Mesenchymal stem cell (in vitro differentiated cells and primary cell): ENCODE results near the gene TMED9.

Experiments
- DNase-seq: peaks from one replicate; pipeline ENCODE4 v3.0.0-alpha.2; 2013
- H2AFZ ChIP-seq: one replicate; pipeline ENCODE4 v1.6.1; 2013; ENCODE audit warnings: low read depth, mild to moderate bottlenecking, control low read depth, inconsistent platforms, low read length, moderate library complexity
- H2AK5ac ChIP-seq: 2 replicates; pipeline ENCODE4 v1.6.1; 2013; ENCODE audit warnings: low read length, moderate library complexity, mild to moderate bottlenecking, inconsistent platforms; ENCODE audit not compliant: severe bottlenecking
- H2BK120ac ChIP-seq: one replicate; pipeline ENCODE4 v1.6.1; 2013; ENCODE audit warnings: low read depth, mild to moderate bottlenecking, inconsistent platforms, low read length, moderate library complexity
- H2BK12ac ChIP-seq, 2 experiments: one replicate each; pipeline ENCODE4 v1.6.1; 2013; ENCODE audit warnings: inconsistent platforms in 2 of 2, low read length in 2 of 2, mild to moderate bottlenecking in 2 of 2, moderate library complexity in 2 of 2, control low read depth in 1 of 2
- H2BK15ac ChIP-seq: one replicate; pipeline ENCODE4 v1.6.1; 2013; ENCODE audit warnings: mild to moderate bottlenecking, low read depth, inconsistent platforms; ENCODE audit not compliant: poor library complexity, severe bottlenecking
- H2BK5ac ChIP-seq: 2 replicates; pipeline ENCODE4 v1.6.1; 2013; ENCODE audit warnings: low read depth, mild to moderate bottlenecking, low read length, control low read depth, inconsistent platforms; ENCODE audit not compliant: poor library complexity, severe bottlenecking
- H3K14ac ChIP-seq, 2 experiments: one replicate each; pipeline ENCODE4 v1.6.1; 2013; ENCODE audit warnings: inconsistent platforms in 2 of 2, low read length in 2 of 2, control low read depth in 1 of 2, mild to moderate bottlenecking in 1 of 2, moderate library complexity in 1 of 2
- H3K18ac ChIP-seq, 2 experiments: one replicate each; pipeline ENCODE4 v1.6.1; 2013; ENCODE audit warnings: inconsistent platforms in 2 of 2, low read length in 2 of 2, control low read depth in 1 of 2, low read depth in 1 of 2, mild to moderate bottlenecking in 1 of 2
- H3K23ac ChIP-seq, 2 experiments: one replicate each; pipeline ENCODE4 v1.6.1; 2013; ENCODE audit warnings: inconsistent platforms in 2 of 2, low read length in 2 of 2, mild to moderate bottlenecking in 2 of 2, moderate library complexity in 2 of 2, control low read depth in 1 of 2
- H3K27ac ChIP-seq: 2 replicates; pipeline ENCODE4 v1.5.1; 2013; ENCODE audit warnings: mild to moderate bottlenecking, moderate library complexity, low read length, control low read depth, inconsistent platforms; ENCODE audit not compliant: poor library complexity, severe bottlenecking
- H3K27me3 ChIP-seq, 2 experiments: 2 replicates each; pipeline versions ENCODE4 v1.6.1 to v1.7.0; 2013; ENCODE audit warnings: low read length in 2 of 2, mild to moderate bottlenecking in 2 of 2, moderate library complexity in 2 of 2, control low read depth in 1 of 2, inconsistent platforms in 1 of 2; ENCODE audit not compliant: control insufficient read depth in 1 of 2, insufficient read depth in 1 of 2
- H3K36me3 ChIP-seq, 2 experiments: 2 replicates each; pipeline versions ENCODE4 v1.6.1 to v1.7.0; 2013; ENCODE audit warnings: low read length in 2 of 2, control low read depth in 1 of 2, inconsistent platforms in 1 of 2, low read depth in 1 of 2, mild to moderate bottlenecking in 1 of 2; ENCODE audit not compliant: insufficient read depth in 2 of 2, control insufficient read depth in 1 of 2
- H3K4ac ChIP-seq, 2 experiments: one replicate each; pipeline ENCODE4 v1.6.1; 2013; ENCODE audit warnings: inconsistent platforms in 2 of 2, low read length in 2 of 2, mild to moderate bottlenecking in 2 of 2, moderate library complexity in 2 of 2, control low read depth in 1 of 2, low read depth in 1 of 2
- H3K4me1 ChIP-seq: 2 replicates; pipeline ENCODE4 v1.6.1; 2013; ENCODE audit warnings: low read depth, low read length, control low read depth; ENCODE audit not compliant: control insufficient read depth, insufficient read depth
- H3K4me2 ChIP-seq: 2 replicates; pipeline ENCODE4 v1.6.1; 2013; ENCODE audit warnings: low read length, mild to moderate bottlenecking, inconsistent platforms; ENCODE audit not compliant: poor library complexity, severe bottlenecking
- H3K4me3 ChIP-seq, 2 experiments: 2 replicates each; pipeline versions ENCODE4 v1.5.1 to v1.7.0; 2013; ENCODE audit warnings: low read length in 2 of 2, mild to moderate bottlenecking in 2 of 2, control low read depth in 1 of 2, low read depth in 1 of 2; ENCODE audit not compliant: insufficient read depth in 1 of 2
- H3K79me1 ChIP-seq: replicated peaks from 2 replicates; pipeline ENCODE4 v1.6.1; 2013; ENCODE audit warnings: mild to moderate bottlenecking, control low read depth, low read length, inconsistent platforms; ENCODE audit not compliant: poor library complexity, severe bottlenecking
- H3K9ac ChIP-seq: 2 replicates; pipeline ENCODE4 v1.7.0; 2013; ENCODE audit warnings: mild to moderate bottlenecking, low read length, moderate library complexity
- H3K9me3 ChIP-seq: 2 replicates; pipeline ENCODE4 v1.7.0; 2013; ENCODE audit warnings: mild to moderate bottlenecking, low read length; ENCODE audit not compliant: control insufficient read depth
- H4K8ac ChIP-seq: one replicate; pipeline ENCODE4 v1.6.1; 2013; ENCODE audit warnings: inconsistent platforms, mild to moderate bottlenecking, low read length, moderate library complexity
- H4K91ac ChIP-seq: one replicate; pipeline ENCODE4 v1.6.1; 2013; ENCODE audit warnings: mild to moderate bottlenecking, low read length, inconsistent platforms
- WGBS: methylation state at CpG from one replicate; pipeline ENCODE4 v1.1.7; 2013; ENCODE audit warnings: mixed read lengths; 5-methylcytosine and 5-hydroxymethylcytosine counted together

The TMED9 gene

DNA sequence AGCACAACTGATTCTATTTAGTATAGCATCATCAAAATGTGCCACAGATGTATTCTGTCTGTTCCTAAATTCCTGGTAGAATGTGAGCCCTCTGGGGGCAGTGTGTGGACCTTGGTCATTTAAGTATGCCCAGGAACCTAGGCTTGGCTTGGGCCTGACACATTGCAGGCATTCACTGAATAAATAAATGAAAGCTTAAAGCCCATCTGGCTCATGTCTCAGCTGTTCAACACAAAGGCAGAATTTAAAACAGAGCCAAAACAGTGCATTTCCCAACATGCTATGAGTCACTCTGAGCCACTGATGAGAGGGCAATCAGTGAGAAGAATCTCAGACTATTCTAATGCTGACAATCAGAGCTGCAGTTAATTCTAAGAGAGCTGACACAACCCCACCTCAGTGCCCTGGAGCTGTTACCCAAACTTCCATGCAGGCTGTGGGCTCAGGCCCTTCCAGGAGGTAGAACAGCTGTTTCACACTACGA, 45.7 kb upstream of the TMED9 start:
- H3K4ac ChIP-seq: no peak overlapping the region
- H3K9ac ChIP-seq: peak overlapping the region; percentile 80
- no peak overlapping the region for H3K14ac ChIP-seq
- peak overlapping the region in 1 of 2 experiments; percentile 50 for H3K4me3 ChIP-seq
- peaks cover 8 to 17% of the 10 kb centered on the region in 2 experiments for H3K36me3 ChIP-seq
- no peak overlapping the region for H4K8ac ChIP-seq
- H2BK12ac ChIP-seq: no peak overlapping the region
- no peaks in the 10 kb centered on the region for H3K27me3 ChIP-seq
- peak; percentile 99 for DNase-seq
- peak overlapping the region; percentile 89 for H3K27ac ChIP-seq
- H3K9me3 ChIP-seq: no peaks in the 10 kb centered on the region
- no peak overlapping the region for H3K23ac ChIP-seq
- no peak overlapping the region for H2BK15ac ChIP-seq
- no peak overlapping the region for H2AFZ ChIP-seq
- H3K4me2 ChIP-seq: no peak overlapping the region
- H4K91ac ChIP-seq: no peak overlapping the region
- H2BK5ac ChIP-seq: no peak overlapping the region
- H3K18ac ChIP-seq: peak overlapping the region in 1 of 2 experiments; percentile 80
- 0% methylated on average over 1 of the region's 1 CpG for WGBS
- no peak overlapping the region for H2BK120ac ChIP-seq
- H2AK5ac ChIP-seq: peak overlapping the region; percentile 24
- H3K4me1 ChIP-seq: peaks cover 16% of the 10 kb centered on the region
- H3K79me1 ChIP-seq: peaks cover 14% of the 10 kb centered on the region

DNA sequence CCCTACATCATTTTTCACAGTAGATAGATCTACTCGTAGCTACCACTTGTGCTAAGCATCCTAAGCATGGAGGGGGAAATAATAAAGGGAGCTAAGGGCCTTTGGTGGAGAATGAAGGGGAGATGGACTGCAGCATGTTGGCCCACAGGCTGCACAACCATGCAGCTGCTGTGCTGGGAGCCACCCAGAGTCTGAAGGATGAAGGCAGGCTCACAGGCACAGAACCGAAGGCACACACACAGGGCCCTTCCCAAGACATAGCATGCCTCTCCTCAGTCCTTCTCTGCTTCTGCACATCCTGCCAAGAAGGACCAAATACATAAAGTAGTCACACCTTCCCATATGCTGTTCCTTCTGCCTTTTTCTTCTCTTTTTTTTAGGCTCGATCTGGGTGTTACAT, 44.3 kb upstream of the TMED9 start:
- H3K14ac ChIP-seq: peak overlapping the region in 1 of 2 experiments; percentile 69
- no peak overlapping the region for H2BK15ac ChIP-seq
- H3K4me2 ChIP-seq: no peak overlapping the region
- DNase-seq: no peak
- WGBS: 95% methylated on average over 2 of the region's 3 CpGs
- H4K8ac ChIP-seq: peak overlapping the region; percentile 8
- H3K4ac ChIP-seq: peak overlapping the region; percentile 1 to 19
- H3K27ac ChIP-seq: peak overlapping the region; percentile 35
- peaks cover 15% of the 10 kb centered on the region for H3K79me1 ChIP-seq
- peaks cover 8 to 23% of the 10 kb centered on the region in 2 experiments for H3K36me3 ChIP-seq
- H3K4me3 ChIP-seq: no peak overlapping the region
- H2BK5ac ChIP-seq: no peak overlapping the region
- H3K4me1 ChIP-seq: peaks cover 19% of the 10 kb centered on the region
- no peak overlapping the region for H2BK120ac ChIP-seq
- H2BK12ac ChIP-seq: peak overlapping the region in 1 of 2 experiments; percentile 58
- no peak overlapping the region for H3K23ac ChIP-seq
- peak overlapping the region; percentile 26 to 74 for H3K18ac ChIP-seq
- H3K9me3 ChIP-seq: no peaks in the 10 kb centered on the region
- H4K91ac ChIP-seq: peak overlapping the region; percentile 43
- H3K27me3 ChIP-seq: no peaks in the 10 kb centered on the region
- no peak overlapping the region for H2AFZ ChIP-seq
- H3K9ac ChIP-seq: no peak overlapping the region
- peak overlapping the region; percentile 26 for H2AK5ac ChIP-seq

DNA sequence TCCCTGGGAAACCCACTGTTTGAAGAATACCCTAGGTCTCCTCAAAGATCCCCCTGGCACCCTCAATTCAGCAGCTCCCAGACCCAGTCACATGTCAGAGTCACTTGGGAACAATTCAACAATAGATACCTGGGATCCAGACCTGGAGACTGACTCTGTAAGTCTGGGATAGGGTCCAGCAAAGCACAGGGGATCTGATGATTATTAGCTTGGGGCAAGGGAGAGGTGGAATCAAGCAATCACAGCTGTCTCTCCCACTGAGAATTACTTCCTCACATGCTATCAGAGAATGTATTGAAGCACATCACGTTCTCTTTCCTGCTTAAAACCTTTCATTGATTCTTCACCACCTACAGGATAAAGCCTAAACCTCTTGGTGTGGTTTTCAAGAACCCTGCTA, 43.5 kb upstream of the TMED9 start:
- Histone ChIP-seq H2AFZ (no peak overlapping the region), H4K8ac (no peak overlapping the region), H3K36me3 (peaks cover 11 to 23% of the 10 kb centered on the region in 2 experiments), H3K18ac (peak overlapping the region in 1 of 2 experiments; percentile 54), H3K14ac (no peak overlapping the region), H3K27ac (peak overlapping the region; percentile 49), H3K9ac (no peak overlapping the region), H2BK12ac (peak overlapping the region in 1 of 2 experiments; percentile 54), H3K4me1 (peaks cover 25% of the 10 kb centered on the region), H3K27me3 (no peaks in the 10 kb centered on the region), H3K79me1 (peaks cover 14% of the 10 kb centered on the region), H3K9me3 (no peaks in the 10 kb centered on the region), H4K91ac (peak overlapping the region; percentile 39), H2BK15ac (no peak overlapping the region), H3K4ac (peak overlapping the region in 1 of 2 experiments; percentile 64), H3K23ac (no peak overlapping the region), H3K4me3 (no peak overlapping the region), H2BK120ac (peak overlapping the region; percentile 27), H3K4me2 (no peak overlapping the region), H2AK5ac (peak overlapping the region; percentile 20), H2BK5ac (no peak overlapping the region)
- WGBS: 91% methylated on average over 1 of the region's 1 CpG
- DNase-seq: no peak

DNA sequence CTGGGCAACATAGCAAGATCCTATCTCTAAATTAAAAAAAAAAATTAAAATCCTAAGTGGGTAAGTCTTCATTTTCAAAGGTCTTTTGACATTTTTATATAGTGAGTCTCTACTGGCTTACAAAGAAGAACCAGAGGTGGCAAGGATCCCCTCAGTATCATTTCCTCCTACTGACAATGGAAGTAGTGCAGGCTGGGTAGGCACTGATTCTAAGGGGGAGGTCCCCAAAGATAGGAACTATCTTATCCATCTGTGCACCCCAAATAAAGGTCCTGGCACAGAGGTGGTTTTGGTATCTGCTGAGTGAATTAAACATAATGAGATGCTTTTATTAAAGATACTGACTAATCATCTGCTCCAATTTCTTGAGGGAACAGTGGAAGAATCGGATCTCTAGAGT, 41.9 kb upstream of the TMED9 start:
- H3K18ac ChIP-seq: no peak overlapping the region
- H3K14ac ChIP-seq: no peak overlapping the region
- no peaks in the 10 kb centered on the region for H3K27me3 ChIP-seq
- H2BK5ac ChIP-seq: no peak overlapping the region
- H2BK15ac ChIP-seq: no peak overlapping the region
- H2AFZ ChIP-seq: no peak overlapping the region
- H2BK120ac ChIP-seq: peak overlapping the region; percentile 11
- H4K91ac ChIP-seq: no peak overlapping the region
- no peaks in the 10 kb centered on the region for H3K9me3 ChIP-seq
- H2BK12ac ChIP-seq: no peak overlapping the region
- H3K27ac ChIP-seq: no peak overlapping the region
- peak overlapping the region in 1 of 2 experiments; percentile 23 for H3K23ac ChIP-seq
- no peak overlapping the region for H4K8ac ChIP-seq
- 100% methylated on average over 1 of the region's 1 CpG for WGBS
- peaks cover 28% of the 10 kb centered on the region for H3K4me1 ChIP-seq
- peaks cover 11 to 23% of the 10 kb centered on the region in 2 experiments for H3K36me3 ChIP-seq
- H3K9ac ChIP-seq: no peak overlapping the region
- no peak for DNase-seq
- H3K4me3 ChIP-seq: no peak overlapping the region
- H3K79me1 ChIP-seq: peaks cover 17% of the 10 kb centered on the region
- H3K4ac ChIP-seq: no peak overlapping the region
- no peak overlapping the region for H2AK5ac ChIP-seq
- no peak overlapping the region for H3K4me2 ChIP-seq
